NCI-H748 (cell line): ENCODE measurements around the gene ALCAM.
A peak's percentile ranks its signal among the peaks of the same experiment; 100 is the strongest.
"Not testable (repeated sequence)": the region's sequence is repeated elsewhere in the genome, so short reads cannot be mapped to it uniquely, and the experiment has no call there.

Source experiments
- DNase-seq: peaks from one replicate; lab custom pipeline; 2025; ENCODE audit not compliant: unreplicated experiment; lab: John Stamatoyannopoulos, UW

The ALCAM gene

DNA sequence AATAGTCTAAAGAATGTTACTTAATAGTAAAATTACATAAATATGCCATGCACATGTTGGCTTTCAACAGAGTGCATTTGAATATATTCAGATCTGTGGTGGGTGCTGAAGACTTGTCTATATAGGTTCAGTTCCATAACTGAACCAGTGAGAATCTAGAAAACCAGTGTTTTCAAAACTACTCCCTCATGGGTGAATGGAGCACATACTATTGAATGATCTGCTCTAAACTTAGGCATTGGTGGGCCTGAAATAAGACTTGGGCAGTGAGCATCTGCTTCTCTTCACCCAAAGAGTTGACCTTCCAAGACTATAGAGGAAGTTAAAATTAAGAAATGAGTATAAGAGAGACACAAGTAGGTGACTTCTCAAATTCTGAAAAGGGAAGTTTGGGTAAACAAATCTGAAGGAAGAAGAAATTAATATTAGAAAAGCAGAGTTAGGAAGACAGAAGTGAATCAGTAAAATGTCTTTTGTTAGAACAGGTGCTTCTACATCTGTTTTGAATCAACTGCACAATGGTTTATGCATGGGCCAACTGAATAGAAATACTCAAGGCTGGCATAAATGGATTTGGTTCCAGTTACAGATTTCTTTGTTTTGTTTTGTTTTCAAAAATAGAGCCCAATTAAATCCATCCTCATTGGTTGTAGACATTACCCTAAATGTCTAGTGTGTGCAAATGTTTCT, 19.3 kb downstream of the ALCAM start:
- DNase-seq, result peak; percentile 78

DNA sequence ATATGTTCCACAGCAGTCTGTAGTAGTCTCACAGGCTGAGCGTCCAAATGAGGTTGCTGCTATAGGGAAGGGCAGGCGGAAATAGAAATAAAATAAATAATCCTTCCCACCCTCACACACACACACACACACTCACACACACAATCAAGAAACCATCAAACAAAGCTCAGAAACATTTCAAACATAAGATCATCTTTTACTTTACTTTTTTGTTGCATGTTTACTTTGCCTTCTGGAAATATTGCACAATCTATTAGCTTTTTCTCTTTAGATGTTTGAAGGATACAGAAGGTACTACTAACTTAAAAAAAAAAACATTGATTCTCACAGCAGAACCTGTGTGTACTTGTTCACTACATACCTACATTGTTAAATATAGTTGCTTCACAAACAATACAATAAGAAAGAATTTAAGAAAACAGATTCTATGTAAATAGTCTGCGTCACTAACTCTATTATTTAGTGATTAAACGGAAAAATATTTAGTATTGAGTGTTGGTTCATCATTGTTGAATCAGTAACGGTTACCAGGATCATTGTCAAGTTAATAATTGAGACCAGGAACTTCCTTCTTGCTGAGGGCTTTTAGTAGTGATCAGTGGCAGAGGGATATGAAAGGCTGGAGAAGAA, 20.5 kb downstream of the ALCAM start:
- DNase-seq, result peak; percentile 24

DNA sequence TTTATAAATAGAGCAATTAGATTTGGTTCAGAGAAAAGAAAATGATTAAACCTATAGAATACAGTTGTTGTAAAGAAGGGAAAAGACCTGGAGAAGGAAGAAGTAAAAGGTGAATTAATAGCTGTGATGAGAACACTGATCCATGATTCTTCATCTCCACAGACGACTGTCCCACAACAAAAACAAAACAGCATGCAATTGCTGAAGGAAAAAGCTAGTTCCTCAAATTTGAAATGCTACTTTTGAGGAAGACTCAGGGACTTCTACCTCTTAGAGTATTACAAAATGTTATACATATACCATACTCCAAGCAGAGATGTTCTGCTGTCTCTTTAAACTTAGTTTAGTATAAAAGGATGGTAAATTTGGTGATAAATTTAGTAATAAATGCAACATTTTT, 21.5 kb downstream of the ALCAM start:
- no peak for DNase-seq

DNA sequence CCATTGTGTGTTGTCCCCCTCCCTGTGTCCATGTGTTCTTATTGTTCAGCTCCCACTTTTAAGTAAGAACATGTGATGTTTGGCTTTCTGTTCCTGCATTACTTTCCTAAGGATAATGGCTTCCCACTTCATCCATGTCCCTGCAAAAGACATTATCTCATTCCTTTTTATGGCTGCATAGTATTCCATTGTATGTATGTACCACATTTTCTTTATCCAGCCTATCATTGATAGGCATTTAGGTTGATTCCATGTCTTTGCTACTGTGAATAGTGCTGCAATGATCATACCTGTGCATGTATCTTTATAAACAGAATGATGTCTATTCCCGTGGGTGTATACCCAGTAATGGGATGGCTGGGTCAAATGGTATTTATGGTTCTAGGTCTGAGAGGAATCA, 23.1 kb downstream of the ALCAM start:
- not testable (repeated sequence) for DNase-seq

DNA sequence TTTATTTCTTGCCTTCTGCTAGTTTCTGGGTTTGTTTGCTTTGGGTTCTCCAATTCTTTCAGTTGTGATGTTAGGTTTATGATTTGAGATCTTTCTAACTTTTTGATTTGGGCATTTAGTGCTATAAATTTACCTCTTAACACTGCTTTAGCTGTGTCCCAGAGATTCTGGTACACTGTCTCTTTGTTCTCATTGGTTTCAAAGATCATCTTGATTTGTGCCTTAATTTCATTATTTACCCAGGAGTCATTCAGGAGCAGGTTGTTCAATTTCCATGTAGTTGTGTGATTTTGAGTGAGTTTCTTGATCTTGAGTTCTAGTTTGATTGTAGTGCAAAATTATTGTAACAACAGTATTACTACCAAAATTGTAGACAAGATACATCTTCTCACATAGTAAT, 25.9 kb downstream of the ALCAM start:
- DNase-seq, result not testable (repeated sequence)

DNA sequence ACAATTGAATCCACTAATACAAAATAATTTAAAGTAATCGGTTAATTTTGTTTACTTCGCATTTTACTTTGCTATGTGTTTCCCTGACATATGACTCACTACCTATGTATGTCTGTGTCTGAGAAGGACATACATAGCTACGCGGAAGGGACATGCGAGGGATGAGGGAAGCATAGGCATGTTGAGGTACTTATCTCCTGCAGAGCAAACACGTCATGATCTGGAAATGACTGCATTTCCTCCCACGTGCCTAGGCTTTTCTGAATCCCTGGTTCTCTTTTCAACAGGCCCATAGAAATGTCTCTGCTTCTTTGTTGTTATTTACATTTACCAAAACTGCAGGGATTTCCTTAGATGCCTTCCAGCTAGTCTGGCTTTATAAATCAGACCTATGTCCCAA, 27.5 kb downstream of the ALCAM start:
- no peak for DNase-seq

DNA sequence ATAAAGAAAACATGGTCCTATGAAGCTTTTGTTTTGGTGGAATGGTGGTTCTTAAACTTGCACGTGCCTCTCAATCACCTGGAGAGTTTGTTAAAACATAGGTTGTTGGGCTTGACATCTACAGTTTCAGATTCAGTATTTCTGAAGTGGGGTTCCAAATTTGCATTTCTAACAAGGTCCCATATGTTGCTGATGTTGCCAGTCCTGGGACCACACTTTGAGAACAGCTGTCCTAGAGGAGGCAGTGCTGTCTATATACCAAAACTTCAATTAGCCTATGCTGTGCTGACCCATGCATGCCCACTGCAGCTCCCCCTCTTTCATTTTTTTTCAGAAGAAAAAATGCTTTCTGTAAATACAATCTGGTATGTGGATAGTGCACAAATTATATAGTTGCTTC, 31.3 kb downstream of the ALCAM start:
- DNase-seq, result peak; percentile 77

DNA sequence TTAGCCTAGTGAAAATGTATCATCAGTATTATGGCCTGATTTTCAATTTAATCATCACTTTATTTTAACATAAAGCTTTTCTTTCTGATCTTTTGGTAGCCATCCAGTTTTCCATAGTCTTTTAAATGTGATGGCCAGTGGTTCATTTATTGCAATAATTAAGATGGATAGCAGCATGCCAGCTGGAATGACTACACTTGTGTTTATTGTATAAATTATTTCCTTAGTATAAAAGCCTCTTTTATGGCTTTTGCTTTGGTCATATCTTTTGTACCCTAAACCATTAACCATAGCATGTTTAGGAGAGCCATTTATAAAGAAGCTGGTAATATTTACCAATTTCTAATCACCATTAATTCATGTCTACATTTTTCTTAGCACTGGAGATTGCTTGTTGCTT, 31.7 kb downstream of the ALCAM start:
- DNase-seq, result peak; percentile 79

DNA sequence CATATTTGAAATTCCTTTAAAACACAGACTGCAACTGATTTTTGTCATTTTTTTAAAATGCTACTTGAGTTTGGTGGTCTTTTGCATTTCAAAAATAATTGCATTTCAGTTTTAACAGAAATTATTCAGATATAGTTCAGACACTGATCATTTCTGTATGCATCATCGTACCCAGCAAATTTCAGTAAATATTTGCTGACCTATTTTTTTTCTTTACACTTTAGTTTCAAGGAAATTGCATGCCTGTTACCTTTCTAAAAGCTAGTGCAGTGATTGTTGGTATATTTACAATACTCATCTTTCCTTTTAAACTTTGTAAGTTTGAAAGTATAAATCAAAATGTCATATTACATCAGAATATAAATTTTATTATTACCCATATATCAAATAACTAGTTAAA, 32.4 kb downstream of the ALCAM start:
- no peak for DNase-seq

DNA sequence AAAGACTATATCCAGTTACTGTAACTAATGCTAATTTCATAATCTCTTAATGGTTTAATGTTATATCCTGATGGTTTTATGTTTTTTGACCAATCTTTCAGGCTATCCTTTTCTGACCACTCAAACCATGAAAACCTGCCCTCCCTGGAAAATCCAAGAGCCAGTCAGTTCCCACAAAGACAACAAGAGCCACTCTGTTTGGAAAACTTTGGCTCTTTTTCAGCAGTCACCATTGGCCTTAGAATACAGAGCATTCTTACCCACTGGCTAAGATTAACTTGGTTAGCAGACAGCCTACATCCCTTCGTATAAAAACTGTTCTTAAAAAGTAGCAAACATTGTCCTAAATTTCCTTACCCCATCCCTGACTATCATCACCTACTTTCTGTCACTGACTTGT, 32.9 kb downstream of the ALCAM start:
- no peak for DNase-seq

DNA sequence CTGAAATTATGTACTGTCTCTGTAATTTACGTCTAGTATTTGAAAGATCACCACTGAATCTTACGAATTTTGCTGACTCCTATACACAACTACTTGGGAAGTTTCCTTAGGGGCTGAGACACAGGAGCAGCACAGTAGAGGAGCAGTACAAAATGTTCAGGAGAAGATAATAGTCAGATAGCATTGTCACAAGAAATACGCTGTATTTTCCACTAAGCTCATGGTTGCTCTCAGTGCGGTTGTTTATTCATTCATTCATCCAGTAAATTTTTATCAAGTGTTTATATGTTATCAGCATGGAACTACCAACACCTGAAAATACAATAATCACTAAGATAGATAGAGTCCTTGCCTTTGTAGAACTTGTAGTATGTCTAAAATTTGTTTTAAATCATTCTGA, 34.5 kb downstream of the ALCAM start:
- no peak for DNase-seq

DNA sequence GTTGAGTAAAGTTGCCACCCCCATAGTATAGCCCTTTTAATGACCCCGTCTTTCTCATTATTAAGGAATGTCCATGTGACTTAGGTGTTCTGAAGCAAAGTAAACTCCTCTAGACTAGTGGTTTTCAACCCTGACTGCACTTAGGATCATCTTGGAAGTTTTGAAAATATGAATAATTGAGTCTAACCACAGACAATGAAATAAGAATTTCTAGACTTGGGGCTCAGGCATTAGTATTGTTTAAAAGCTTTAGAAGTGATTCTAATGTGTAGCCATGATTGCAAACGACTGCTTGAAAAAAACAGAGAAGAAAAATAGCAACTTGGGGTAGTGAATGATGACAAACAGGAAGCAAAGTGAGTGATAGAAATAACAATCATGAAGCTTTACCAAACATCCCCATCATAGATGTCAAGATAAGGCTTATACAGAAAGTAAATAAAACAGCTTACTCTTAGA, 35.0 kb downstream of the ALCAM start:
- DNase-seq, result no peak

DNA sequence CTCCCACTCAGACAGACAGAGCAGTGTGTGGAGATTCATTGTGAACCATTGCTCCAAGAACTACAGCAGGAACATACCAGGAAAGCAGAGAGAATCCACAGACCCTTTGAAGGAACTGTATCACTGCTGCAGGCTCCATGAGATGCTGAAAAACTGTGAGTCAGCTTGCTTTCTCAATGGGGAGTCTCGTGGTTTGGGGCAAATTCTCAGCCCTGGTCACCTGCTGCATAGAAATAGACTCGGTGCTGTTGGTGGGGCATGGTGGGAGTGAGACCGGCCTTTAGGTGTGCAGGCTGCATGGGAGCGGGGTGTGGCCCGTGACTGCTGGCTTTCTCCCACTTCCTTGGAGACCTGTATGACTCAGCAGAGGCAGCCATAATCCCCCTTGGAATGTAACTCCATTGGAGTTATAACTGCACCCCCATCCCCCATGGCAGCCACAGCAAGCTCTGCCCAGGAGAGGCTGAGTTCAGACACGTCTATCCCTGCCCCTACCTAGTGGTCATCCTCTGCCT, 35.6 kb downstream of the ALCAM start:
- no peak for DNase-seq

DNA sequence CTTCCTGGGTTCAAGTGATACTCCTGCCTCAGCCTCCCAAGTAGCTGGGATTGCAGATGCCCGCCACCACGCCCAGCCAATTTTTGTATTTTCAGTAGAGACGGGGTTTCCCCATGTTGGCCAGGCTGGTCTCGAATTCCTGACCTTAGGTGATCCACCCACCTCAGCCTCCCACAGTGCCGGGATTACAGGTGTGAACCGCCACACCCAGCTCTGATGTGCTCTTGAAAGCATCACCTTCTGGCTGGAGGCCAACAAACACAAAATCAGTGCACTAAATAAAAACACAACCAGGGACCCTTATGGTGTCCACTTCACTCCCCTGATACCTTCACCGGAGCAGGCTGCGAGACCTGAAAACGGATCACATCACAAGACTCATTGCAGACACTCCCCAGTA, 36.3 kb downstream of the ALCAM start:
- DNase-seq, result not testable (repeated sequence)

DNA sequence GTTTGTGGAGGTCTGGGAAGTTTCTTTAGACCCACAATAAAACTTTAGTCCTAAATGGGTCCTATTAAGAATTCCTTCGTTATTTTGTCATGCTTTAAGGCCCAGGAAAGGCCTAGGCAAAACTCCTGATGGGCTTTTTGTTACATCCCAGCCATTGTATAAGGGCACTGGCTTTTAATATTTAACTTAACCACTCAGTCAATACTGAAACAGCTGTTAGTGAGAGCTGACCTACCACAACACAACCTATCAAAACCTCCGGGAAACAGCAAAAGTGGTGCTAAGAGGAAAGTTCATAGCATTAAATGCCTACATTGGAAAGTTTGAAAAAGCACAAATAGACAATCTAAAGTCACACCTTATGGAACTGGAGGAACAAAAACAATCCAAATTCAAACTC, 39.6 kb downstream of the ALCAM start:
- no peak for DNase-seq

DNA sequence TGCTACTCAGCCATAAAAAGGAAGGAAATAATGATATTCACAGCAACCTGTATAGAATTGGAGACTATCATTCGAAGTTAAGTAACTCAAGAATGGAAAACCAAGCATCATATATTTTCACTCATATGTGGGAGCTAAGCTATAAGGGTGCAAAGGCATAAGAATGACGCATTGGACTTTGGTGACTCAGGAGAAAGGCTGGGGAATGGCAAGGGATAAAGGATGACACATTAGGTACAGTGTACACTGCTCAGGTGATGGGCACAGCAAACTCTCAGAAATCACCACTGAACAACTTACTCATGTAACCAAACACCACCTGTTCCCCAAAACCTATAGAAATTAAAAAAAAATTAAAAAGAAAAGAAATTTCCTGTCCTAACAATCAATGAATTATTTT, 42.7 kb downstream of the ALCAM start:
- DNase-seq, result no peak

DNA sequence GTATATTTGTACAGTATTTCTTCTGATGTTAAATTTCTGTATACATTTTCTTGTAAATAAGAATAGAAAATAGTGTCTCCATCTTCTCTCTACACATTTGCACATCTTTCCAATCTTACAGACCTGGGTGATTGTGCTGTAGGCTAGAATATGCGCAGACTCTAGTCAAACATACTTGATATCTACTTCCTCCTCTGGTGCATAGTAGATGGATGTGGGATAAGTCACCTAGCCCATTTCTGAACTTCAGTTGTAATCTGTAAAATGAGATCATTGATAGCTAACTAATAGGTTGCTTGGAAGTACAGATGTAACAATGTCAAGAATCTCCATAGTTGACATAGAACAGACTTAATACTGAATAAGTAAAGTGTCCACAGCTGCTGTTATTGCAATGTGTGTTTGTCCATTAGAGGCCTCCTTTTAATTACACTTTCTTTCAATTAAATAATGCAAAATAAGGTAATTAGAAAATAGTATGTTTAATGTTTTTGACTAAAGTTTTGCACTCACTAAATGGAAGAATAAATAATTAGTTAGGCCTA, 46.7 kb downstream of the ALCAM start:
- DNase-seq, result no peak

DNA sequence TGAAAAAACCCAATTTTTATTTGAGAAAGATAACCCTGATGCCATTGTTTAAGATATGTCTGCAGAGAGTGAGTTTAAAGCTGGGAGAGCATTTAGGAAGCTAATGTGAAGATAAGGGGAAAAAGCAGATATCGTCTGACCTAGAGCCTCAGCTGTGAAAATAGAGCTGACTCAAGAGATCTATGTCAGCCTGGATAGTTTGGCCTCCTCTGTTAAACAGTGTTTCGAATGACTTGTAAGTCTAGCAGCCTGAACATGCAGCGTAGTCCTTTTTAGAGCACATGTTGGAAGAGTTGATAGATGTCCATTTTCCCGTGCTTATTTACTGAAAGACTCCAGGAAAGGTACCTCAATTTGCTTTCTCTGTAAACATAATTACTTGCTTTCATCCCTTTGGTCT, 48.1 kb downstream of the ALCAM start:
- no peak for DNase-seq

DNA sequence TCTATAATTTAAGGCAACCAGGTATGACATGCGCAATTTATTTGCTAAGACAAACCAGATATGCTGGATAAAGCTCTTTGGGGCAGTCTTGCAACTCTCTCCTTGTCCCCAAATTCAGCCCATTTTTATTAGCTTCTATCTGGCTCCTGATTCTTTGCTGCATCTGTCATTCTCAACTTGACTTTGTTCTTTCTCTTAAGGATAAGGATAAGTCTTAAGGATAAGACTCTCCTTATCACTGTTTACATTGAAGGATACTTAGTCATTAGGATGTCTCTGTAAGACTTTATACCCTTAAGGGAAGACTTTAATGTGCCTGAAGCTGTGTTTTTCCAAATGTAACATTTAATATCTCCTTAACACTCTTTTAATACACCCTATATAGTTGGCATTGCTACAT, 49.2 kb downstream of the ALCAM start:
- no peak for DNase-seq

DNA sequence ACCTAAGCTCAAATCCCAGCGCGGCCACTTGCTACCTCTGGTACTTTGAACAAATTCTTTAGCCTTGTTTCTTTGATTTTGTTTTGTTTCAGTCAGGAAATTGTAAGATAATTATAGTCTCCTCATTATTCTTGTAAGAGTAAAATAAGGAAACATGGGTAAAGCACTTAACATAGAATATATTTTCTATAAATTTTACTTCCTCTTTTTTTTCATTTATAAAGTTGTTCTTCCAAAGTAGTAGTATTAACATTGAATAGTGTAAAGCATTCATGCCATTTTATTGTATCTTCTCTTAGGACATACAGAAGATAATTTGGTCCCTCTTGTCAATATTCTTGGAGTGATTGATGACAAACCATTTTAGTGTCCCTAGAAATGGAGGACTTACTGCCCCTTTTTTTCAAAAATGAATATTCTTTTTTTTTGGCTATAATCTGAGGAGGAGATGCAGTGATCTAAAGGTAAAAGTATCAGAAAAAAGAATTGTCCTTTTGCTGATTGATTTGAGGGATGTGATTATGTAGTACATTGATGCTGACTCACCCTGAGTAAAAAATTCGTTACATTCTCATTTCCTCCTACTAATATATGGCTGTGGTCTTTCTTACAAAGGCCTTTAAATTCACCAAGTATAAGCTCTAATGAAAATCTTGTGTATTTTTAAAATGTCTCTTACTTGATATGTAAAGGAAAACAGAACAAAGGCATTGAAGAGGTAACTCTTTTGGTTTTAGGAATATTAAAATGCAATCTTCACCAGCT, 51.0 kb downstream of the ALCAM start:
- no peak for DNase-seq

DNA sequence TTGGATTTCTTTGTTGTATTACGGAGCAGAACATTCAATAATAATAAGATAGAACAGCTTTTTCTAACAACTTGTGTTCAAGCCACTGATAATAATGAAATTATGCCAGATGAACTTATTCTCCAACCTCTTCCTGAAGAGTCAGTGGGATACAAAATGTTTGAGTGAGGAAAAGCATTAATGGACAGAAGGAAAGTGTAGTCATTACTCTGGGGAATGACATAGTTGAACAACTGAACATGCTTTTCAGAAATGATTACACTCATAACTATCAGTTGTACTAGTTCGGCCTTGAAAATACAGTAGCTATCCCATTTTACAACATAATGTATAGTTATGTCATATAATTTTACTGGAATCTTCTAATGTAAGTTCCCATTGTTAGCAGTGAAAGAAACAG, 55.9 kb downstream of the ALCAM start:
- no peak for DNase-seq

DNA sequence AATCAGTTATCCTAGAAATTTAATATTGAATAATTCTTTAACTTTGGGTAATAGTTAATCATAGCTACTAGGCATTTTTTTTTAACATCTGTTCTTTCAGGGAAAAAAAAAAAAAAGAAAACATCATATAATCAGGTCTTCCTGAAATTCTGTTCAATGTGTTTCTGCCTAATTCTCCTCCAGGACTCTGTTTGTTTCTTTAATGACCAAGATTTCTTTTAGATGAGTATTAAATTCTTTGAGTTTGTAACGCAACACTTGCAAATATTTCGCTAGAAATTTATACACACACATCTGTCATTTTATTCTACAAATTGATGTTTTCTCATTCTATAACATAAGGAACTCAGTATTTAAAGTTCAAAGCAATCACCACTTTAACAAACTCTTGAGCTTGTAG, 56.7 kb downstream of the ALCAM start:
- no peak for DNase-seq
